ENCODE results near the gene TCEANC2.

Gene TCEANC2

GRCh38 chr1:54054438-54054749 is 986 bp downstream of the TCEANC2 start:
- TF ChIP-seq POLR2AphosphoS5 (IDR thresholded peaks at IDR 0.05; ENCODE audit: low read depth, low read length), result no peak

- TF ChIP-seq REST (IDR thresholded peaks at IDR 0.05; ENCODE audit: insufficient read depth in 1 of 2, low read depth in 2 of 2, low read length in 2 of 2), result no peak
- no peak for TF ChIP-seq SIN3A (IDR thresholded peaks at IDR 0.05; ENCODE audit: borderline replicate concordance, insufficient read depth, low read length)
- TF ChIP-seq POLR2AphosphoS5 (IDR thresholded peaks at IDR 0.05; ENCODE audit: low read depth, low read length), result no peak
- no peak for TF ChIP-seq FOXP2 (optimal IDR thresholded peaks at IDR 0.05; ENCODE audit: borderline replicate concordance, extremely low read depth, extremely low read length, insufficient read depth)
- TF ChIP-seq TAF1 (IDR thresholded peaks at IDR 0.05; ENCODE audit: borderline replicate concordance, insufficient read depth, low read length), result no peak
Measured at GRCh38 chr1:54064299-54064698, 10.9 kb downstream of the TCEANC2 start.

GRCh38 chr1:54069791-54070170 is 16.4 kb downstream of the TCEANC2 start:
- TF ChIP-seq REST (IDR thresholded peaks at IDR 0.05; ENCODE audit: insufficient read depth in 1 of 2, low read depth in 2 of 2, low read length in 2 of 2) (no peak), POLR2AphosphoS5 (IDR thresholded peaks at IDR 0.05; ENCODE audit: low read depth, low read length) (no peak), TAF1 (IDR thresholded peaks at IDR 0.05; ENCODE audit: borderline replicate concordance, insufficient read depth, low read length) (no peak), FOXP2 (optimal IDR thresholded peaks at IDR 0.05; ENCODE audit: borderline replicate concordance, extremely low read depth, extremely low read length, insufficient read depth) (no peak), SIN3A (IDR thresholded peaks at IDR 0.05; ENCODE audit: borderline replicate concordance, insufficient read depth, low read length) (no peak)

- TF ChIP-seq TAF1 (IDR thresholded peaks at IDR 0.05; ENCODE audit: borderline replicate concordance, insufficient read depth, low read length), result no peak
- no peak for TF ChIP-seq SIN3A (IDR thresholded peaks at IDR 0.05; ENCODE audit: borderline replicate concordance, insufficient read depth, low read length)
- no peak for TF ChIP-seq POLR2AphosphoS5 (IDR thresholded peaks at IDR 0.05; ENCODE audit: low read depth, low read length)
- no peak for TF ChIP-seq FOXP2 (optimal IDR thresholded peaks at IDR 0.05; ENCODE audit: borderline replicate concordance, extremely low read depth, extremely low read length, insufficient read depth)
- no peak for TF ChIP-seq REST (IDR thresholded peaks at IDR 0.05; ENCODE audit: insufficient read depth in 1 of 2, low read depth in 2 of 2, low read length in 2 of 2)
Measured at GRCh38 chr1:54070171-54070837, 16.9 kb downstream of the TCEANC2 start.

- TF ChIP-seq SIN3A (IDR thresholded peaks at IDR 0.05; ENCODE audit: borderline replicate concordance, insufficient read depth, low read length) (no peak), POLR2AphosphoS5 (IDR thresholded peaks at IDR 0.05; ENCODE audit: low read depth, low read length) (no peak), FOXP2 (optimal IDR thresholded peaks at IDR 0.05; ENCODE audit: borderline replicate concordance, extremely low read depth, extremely low read length, insufficient read depth) (no peak), TAF1 (IDR thresholded peaks at IDR 0.05; ENCODE audit: borderline replicate concordance, insufficient read depth, low read length) (no peak), REST (IDR thresholded peaks at IDR 0.05; ENCODE audit: insufficient read depth in 1 of 2, low read depth in 2 of 2, low read length in 2 of 2) (no peak)
Measured at GRCh38 chr1:54077359-54077758, 24.0 kb downstream of the TCEANC2 start.
